Keratinocyte (primary cell): ENCODE results near the gene RITA1. TPM values are rescaled to one million over a fixed set of nuclear protein-coding genes. Genes with fewer than 3 reads are reported as not detected.

ENCODE experiments used
- DNase-seq: peaks from one replicate; pipeline ENCODE4 v3.0.0-alpha.2; 2011; ENCODE audit warnings: low read depth, missing footprints, low spot score
- FAIRE-seq: peaks from 2 replicates; lab custom pipeline; 2011; peaks lifted over from hg19 to GRCh38; lab: Jason Lieb, UNC
- H2AFZ ChIP-seq: 2 replicates; pipeline ENCODE4 v1.6.0; 2012; ENCODE audit warnings: low read length, control low read depth, inconsistent platforms; ENCODE audit not compliant: control insufficient read depth
- H3K27ac ChIP-seq: 2 replicates; pipeline ENCODE4 v1.5.1; 2011; ENCODE audit warnings: low read length; ENCODE audit not compliant: control insufficient read depth, insufficient read depth
- H3K27me3 ChIP-seq: 3 replicates; pipeline ENCODE4 v1.6.0; 2011; ENCODE audit warnings: low read length; ENCODE audit not compliant: control insufficient read depth, insufficient read depth; ENCODE audit errors: extremely low read depth
- H3K36me3 ChIP-seq, 2 experiments: 2 replicates in 1 of 2; 3 replicates in 1 of 2; pipeline ENCODE4 v1.5.1; 2011; ENCODE audit warnings: low read length in 2 of 2, mild to moderate bottlenecking in 1 of 2; ENCODE audit not compliant: control insufficient read depth in 2 of 2, insufficient read depth in 2 of 2; ENCODE audit errors: extremely low read depth in 1 of 2
- H3K4me1 ChIP-seq: 3 replicates; pipeline ENCODE4 v1.5.1; 2011; ENCODE audit warnings: low read length; ENCODE audit not compliant: control insufficient read depth, insufficient read depth; ENCODE audit errors: extremely low read depth
- H3K4me2 ChIP-seq: 3 replicates; pipeline ENCODE4 v1.6.0; 2011; ENCODE audit warnings: low read depth, low read length; ENCODE audit not compliant: control insufficient read depth, insufficient read depth; ENCODE audit errors: extremely low read depth
- H3K4me3 ChIP-seq, 3 experiments: fragments of 200-600 bp in 1 of 3; sonication (generic) in 1 of 3; 2 replicates in 2 of 3; 3 replicates in 1 of 3; pipeline ENCODE4 v1.5.1; 2011 to 2016; ENCODE audit warnings: low read length in 3 of 3, mild to moderate bottlenecking in 3 of 3, control low read depth in 2 of 3, inconsistent platforms in 1 of 3, low read depth in 1 of 3, mixed read lengths in 1 of 3, mixed run types in 1 of 3, moderate library complexity in 1 of 3; ENCODE audit not compliant: control insufficient read depth in 2 of 3, insufficient read depth in 2 of 3; ENCODE audit errors: extremely low read depth in 1 of 3
- H3K79me2 ChIP-seq: 2 replicates; pipeline ENCODE4 v1.6.0; 2012; ENCODE audit warnings: low read length; ENCODE audit not compliant: control insufficient read depth, insufficient read depth
- H3K9ac ChIP-seq: 3 replicates; pipeline ENCODE4 v1.6.0; 2011; ENCODE audit warnings: low read length; ENCODE audit not compliant: control insufficient read depth, insufficient read depth; ENCODE audit errors: extremely low read depth
- H3K9me1 ChIP-seq: 3 replicates; pipeline ENCODE4 v1.6.0; 2011; ENCODE audit warnings: low read length; ENCODE audit not compliant: control insufficient read depth, insufficient read depth; ENCODE audit errors: extremely low read depth
- H3K9me3 ChIP-seq: 2 replicates; pipeline ENCODE4 v1.5.1; 2012; ENCODE audit warnings: low read depth, low read length; ENCODE audit not compliant: control insufficient read depth
- H4K20me1 ChIP-seq: 3 replicates; pipeline ENCODE4 v1.6.0; 2011; ENCODE audit warnings: low read length; ENCODE audit not compliant: control insufficient read depth, insufficient read depth; ENCODE audit errors: extremely low read depth
- EZH2 ChIP-seq: IDR thresholded peaks from one replicate; pipeline ENCODE4 v1.6.1; 2012; ENCODE audit warnings: inconsistent platforms, mild to moderate bottlenecking, low read length, moderate library complexity
- dilution Hi-C: fragments of 300-500 bp; cut with MboI; formaldehyde crosslinking; loops from one replicate; pipeline ENCODE4 v1.7.0; 2020; ENCODE audit warnings: low sequenced_read_pairs; ENCODE audit not compliant: extremely low pct_ligation_motif_present
- polyA plus RNA-seq, 5 experiments: library from polyadenylated mRNA; depleted of rRNA in 3 of 5; stranded (reverse) in 3 of 5; stranded (forward) in 1 of 5; unstranded in 1 of 5; fragments of >200 nt; gene quantifications; 1 replicate in 1 of 5; 2 replicates in 3 of 5; 3 replicates in 1 of 5; pipeline versions ENCODE4 v1.2.1 to v1.2.3, GENCODE V29; 2011 to 2012; ENCODE audit warnings: missing spikeins in 2 of 5, low read depth in 1 of 5, low replicate concordance in 1 of 5
- TF ChIP-seq, protein P1 (sequence below), 3 experiments: IDR thresholded peaks in 1 of 3; conservative IDR thresholded peaks in 1 of 3; optimal IDR thresholded peaks in 1 of 3; 2 replicates in 2 of 3; 3 replicates in 1 of 3; pipeline versions ENCODE3 to v1.5.1; 2011; ENCODE audit warnings: low read length in 3 of 3, mild to moderate bottlenecking in 3 of 3, moderate library complexity in 2 of 3, control low read depth in 1 of 3, inconsistent platforms in 1 of 3; ENCODE audit not compliant: insufficient read depth in 2 of 3; ENCODE audit errors: extremely low read depth in 1 of 3

RITA1 gene
- polyA plus RNA-seq, 1 donor (not counting 4 experiments of a cell fraction or from before 2014, with no cell fraction given) = 11.8 TPM

- Histone ChIP-seq H3K9me1 (no peaks in the 10 kb centered on the region), H3K9me3 (no peaks in the 10 kb centered on the region), H3K9ac (no peak overlapping the region), H3K27me3 (no peaks in the 10 kb centered on the region), H3K4me2 (no peak overlapping the region), H3K4me1 (no peaks in the 10 kb centered on the region), H2AFZ (no peak overlapping the region), H3K36me3 (peaks cover 52 to 58% of the 10 kb centered on the region in 2 experiments), H4K20me1 (no peaks in the 10 kb centered on the region), H3K79me2 (no peaks in the 10 kb centered on the region), H3K27ac (no peak overlapping the region), H3K4me3 (no peak overlapping the region)
- no peak for TF ChIP-seq EZH2
- TF ChIP-seq, protein P1, sequence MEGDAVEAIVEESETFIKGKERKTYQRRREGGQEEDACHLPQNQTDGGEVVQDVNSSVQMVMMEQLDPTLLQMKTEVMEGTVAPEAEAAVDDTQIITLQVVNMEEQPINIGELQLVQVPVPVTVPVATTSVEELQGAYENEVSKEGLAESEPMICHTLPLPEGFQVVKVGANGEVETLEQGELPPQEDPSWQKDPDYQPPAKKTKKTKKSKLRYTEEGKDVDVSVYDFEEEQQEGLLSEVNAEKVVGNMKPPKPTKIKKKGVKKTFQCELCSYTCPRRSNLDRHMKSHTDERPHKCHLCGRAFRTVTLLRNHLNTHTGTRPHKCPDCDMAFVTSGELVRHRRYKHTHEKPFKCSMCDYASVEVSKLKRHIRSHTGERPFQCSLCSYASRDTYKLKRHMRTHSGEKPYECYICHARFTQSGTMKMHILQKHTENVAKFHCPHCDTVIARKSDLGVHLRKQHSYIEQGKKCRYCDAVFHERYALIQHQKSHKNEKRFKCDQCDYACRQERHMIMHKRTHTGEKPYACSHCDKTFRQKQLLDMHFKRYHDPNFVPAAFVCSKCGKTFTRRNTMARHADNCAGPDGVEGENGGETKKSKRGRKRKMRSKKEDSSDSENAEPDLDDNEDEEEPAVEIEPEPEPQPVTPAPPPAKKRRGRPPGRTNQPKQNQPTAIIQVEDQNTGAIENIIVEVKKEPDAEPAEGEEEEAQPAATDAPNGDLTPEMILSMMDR (optimal IDR thresholded peaks at IDR 0.05 in 1 of 3, IDR thresholded peaks at IDR 0.05 in 1 of 3, conservative IDR thresholded peaks at IDR 0.05 in 1 of 3; ENCODE audit: extremely low read depth in 1 of 3, insufficient read depth in 2 of 3, low read length in 3 of 3) = no peak
- no peak for FAIRE-seq
- dilution Hi-C loops = loop anchor here (25.0 kb wide), 1 partner anchor 107 kb away; the partner anchor contains the start of gene DTX1
- DNase-seq = no peak
Observed at GRCh38 chr12:113169697-113170096, 15.8 kb upstream of the RITA1 start.

GRCh38 chr12:113170457-113170856 lies 15.1 kb upstream of the RITA1 start:
- no peaks in the 10 kb centered on the region for H4K20me1 ChIP-seq
- FAIRE-seq = no peak
- H3K9me1 ChIP-seq = no peaks in the 10 kb centered on the region
- no peaks in the 10 kb centered on the region for H3K9me3 ChIP-seq
- DNase-seq = no peak
- H3K4me3 ChIP-seq = no peak overlapping the region
- no peak overlapping the region for H3K4me2 ChIP-seq
- H3K9ac ChIP-seq = no peak overlapping the region
- H2AFZ ChIP-seq = no peak overlapping the region
- TF ChIP-seq, protein P1 (optimal IDR thresholded peaks at IDR 0.05 in 1 of 3, IDR thresholded peaks at IDR 0.05 in 1 of 3, conservative IDR thresholded peaks at IDR 0.05 in 1 of 3; ENCODE audit: extremely low read depth in 1 of 3, insufficient read depth in 2 of 3, low read length in 3 of 3) = no peak
- TF ChIP-seq EZH2 = no peak
- no peaks in the 10 kb centered on the region for H3K4me1 ChIP-seq
- no peak overlapping the region for H3K27ac ChIP-seq
- H3K27me3 ChIP-seq = no peaks in the 10 kb centered on the region
- H3K79me2 ChIP-seq = no peaks in the 10 kb centered on the region
- dilution Hi-C loops = loop anchor here (25.0 kb wide), 1 partner anchor 108 kb away; the partner anchor contains the start of gene DTX1
- H3K36me3 ChIP-seq = peaks cover 52 to 54% of the 10 kb centered on the region in 2 experiments
